Neuron (in vitro differentiated cells): ENCODE results near the gene CITED1.
"Not testable (repeated sequence)": the region's sequence is repeated elsewhere in the genome, so short reads cannot be mapped to it uniquely, and the experiment has no call there.

Experiments used
- H2AFZ ChIP-seq: one replicate; pipeline ENCODE4 v1.6.1; 2013; ENCODE audit warnings: low read depth, mild to moderate bottlenecking, inconsistent platforms, low read length, moderate library complexity
- H3K27me3 ChIP-seq: one replicate; pipeline ENCODE4 v1.6.1; 2013; ENCODE audit warnings: low read length; ENCODE audit not compliant: insufficient read depth
- H3K36me3 ChIP-seq: one replicate; pipeline ENCODE4 v1.6.1; 2013; ENCODE audit warnings: low read length; ENCODE audit not compliant: insufficient read depth
- H3K4me1 ChIP-seq: one replicate; pipeline ENCODE4 v1.6.1; 2013; ENCODE audit warnings: low read length; ENCODE audit not compliant: insufficient read depth
- H3K4me3 ChIP-seq: 2 replicates; pipeline ENCODE4 v1.5.1; 2013; ENCODE audit warnings: mild to moderate bottlenecking, low read length, moderate library complexity
- H3K9me3 ChIP-seq: one replicate; pipeline ENCODE4 v1.6.1; 2013; ENCODE audit warnings: low read length

Gene CITED1

GRCh38 chrX:72305286-72306084 is at the start of gene CITED1:
CITED1 (minus strand) TSS chrX:72305914; CDS start chrX:72302869, 3,045 bp downstream.
- peaks cover 49% of the 10 kb centered on the region for H3K27me3 ChIP-seq
- H3K4me3 ChIP-seq: peak within 1 kb of the TSS; percentile 69
- no peaks in the 10 kb centered on the region for H3K9me3 ChIP-seq
- peaks cover 5% of the 10 kb centered on the region for H3K36me3 ChIP-seq
- peak within 1 kb of the TSS; percentile 49 for H2AFZ ChIP-seq
- peaks cover 7% of the 10 kb centered on the region for H3K4me1 ChIP-seq

- Histone ChIP-seq H3K4me1 (peaks cover 5% of the 10 kb centered on the region), H2AFZ (no peak overlapping the region), H3K27me3 (peaks cover 2% of the 10 kb centered on the region), H3K9me3 (no peaks in the 10 kb centered on the region), H3K4me3 (no peak overlapping the region), H3K36me3 (peaks cover 4% of the 10 kb centered on the region)
Observed at GRCh38 chrX:72352786-72353185, 47.1 kb upstream of the CITED1 start.

GRCh38 chrX:72351606-72352334 is 46.1 kb upstream of the CITED1 start:
- Histone ChIP-seq H3K4me3 (no peak overlapping the region), H3K4me1 (peaks cover 5% of the 10 kb centered on the region), H3K27me3 (peaks cover 4% of the 10 kb centered on the region), H3K36me3 (peaks cover 4% of the 10 kb centered on the region), H2AFZ (no peak overlapping the region), H3K9me3 (no peaks in the 10 kb centered on the region)

GRCh38 chrX:72349190-72349589 is 43.5 kb upstream of the CITED1 start:
- Histone ChIP-seq H3K27me3 (peaks cover 6% of the 10 kb centered on the region), H3K36me3 (peaks cover 4% of the 10 kb centered on the region), H2AFZ (no peak overlapping the region), H3K9me3 (no peaks in the 10 kb centered on the region), H3K4me3 (no peak overlapping the region), H3K4me1 (peaks cover 5% of the 10 kb centered on the region)

GRCh38 chrX:72348247-72348979 is 42.7 kb upstream of the CITED1 start:
- H2AFZ ChIP-seq: no peak overlapping the region
- peaks cover 4% of the 10 kb centered on the region for H3K36me3 ChIP-seq
- H3K4me1 ChIP-seq: peaks cover 5% of the 10 kb centered on the region
- no peak overlapping the region for H3K4me3 ChIP-seq
- peaks cover 6% of the 10 kb centered on the region for H3K27me3 ChIP-seq
- H3K9me3 ChIP-seq: no peaks in the 10 kb centered on the region

- H3K4me3 ChIP-seq: no peak overlapping the region
- H3K27me3 ChIP-seq: peaks cover 6% of the 10 kb centered on the region
- peaks cover 5% of the 10 kb centered on the region for H3K4me1 ChIP-seq
- peaks cover 4% of the 10 kb centered on the region for H3K36me3 ChIP-seq
- H3K9me3 ChIP-seq: no peaks in the 10 kb centered on the region
- no peak overlapping the region for H2AFZ ChIP-seq
Observed at GRCh38 chrX:72347366-72347765, 41.7 kb upstream of the CITED1 start.

- Histone ChIP-seq H3K4me3 (no peak overlapping the region), H3K4me1 (peaks cover 5% of the 10 kb centered on the region), H3K27me3 (peaks cover 6% of the 10 kb centered on the region), H3K36me3 (peaks cover 4% of the 10 kb centered on the region), H3K9me3 (no peaks in the 10 kb centered on the region), H2AFZ (no peak overlapping the region)
Observed at GRCh38 chrX:72346302-72346949, 40.7 kb upstream of the CITED1 start.

GRCh38 chrX:72340626-72341025 is 34.9 kb upstream of the CITED1 start:
- H3K27me3 ChIP-seq: peaks cover 2% of the 10 kb centered on the region
- no peaks in the 10 kb centered on the region for H3K36me3 ChIP-seq
- H3K4me1 ChIP-seq: no peaks in the 10 kb centered on the region
- H3K9me3 ChIP-seq: no peaks in the 10 kb centered on the region
- no peak overlapping the region for H3K4me3 ChIP-seq
- no peak overlapping the region for H2AFZ ChIP-seq

- Histone ChIP-seq H3K27me3 (peaks cover 2% of the 10 kb centered on the region), H2AFZ (no peak overlapping the region), H3K36me3 (no peaks in the 10 kb centered on the region), H3K9me3 (no peaks in the 10 kb centered on the region), H3K4me1 (no peaks in the 10 kb centered on the region), H3K4me3 (no peak overlapping the region)
Observed at GRCh38 chrX:72340041-72340440, 34.3 kb upstream of the CITED1 start.

- no peaks in the 10 kb centered on the region for H3K4me1 ChIP-seq
- H3K4me3 ChIP-seq: no peak overlapping the region
- no peaks in the 10 kb centered on the region for H3K9me3 ChIP-seq
- H2AFZ ChIP-seq: no peak overlapping the region
- H3K36me3 ChIP-seq: no peaks in the 10 kb centered on the region
- no peaks in the 10 kb centered on the region for H3K27me3 ChIP-seq
Observed at GRCh38 chrX:72330131-72330530, 24.4 kb upstream of the CITED1 start.

GRCh38 chrX:72326605-72327300 is 21.0 kb upstream of the CITED1 start:
- Histone ChIP-seq H2AFZ (no peak overlapping the region), H3K4me1 (no peaks in the 10 kb centered on the region), H3K4me3 (no peak overlapping the region), H3K27me3 (no peaks in the 10 kb centered on the region), H3K36me3 (no peaks in the 10 kb centered on the region), H3K9me3 (no peaks in the 10 kb centered on the region)

- H3K9me3 ChIP-seq, H3K36me3 ChIP-seq, H3K4me3 ChIP-seq, H2AFZ ChIP-seq, H3K4me1 ChIP-seq: not testable (repeated sequence)
- H3K27me3 ChIP-seq: peaks cover 18% of the 10 kb centered on the region
Observed at GRCh38 chrX:72319651-72320050, 13.9 kb upstream of the CITED1 start.
